CD4-positive, alpha-beta T cell treated with Interleukin-4 for 4 hours (primary cell): ENCODE measurements around the gene REC8.

Source experiments
- DNase-seq: peaks from one replicate; pipeline ENCODE4 v3.0.0-alpha.2; 2020

The REC8 gene

DNA sequence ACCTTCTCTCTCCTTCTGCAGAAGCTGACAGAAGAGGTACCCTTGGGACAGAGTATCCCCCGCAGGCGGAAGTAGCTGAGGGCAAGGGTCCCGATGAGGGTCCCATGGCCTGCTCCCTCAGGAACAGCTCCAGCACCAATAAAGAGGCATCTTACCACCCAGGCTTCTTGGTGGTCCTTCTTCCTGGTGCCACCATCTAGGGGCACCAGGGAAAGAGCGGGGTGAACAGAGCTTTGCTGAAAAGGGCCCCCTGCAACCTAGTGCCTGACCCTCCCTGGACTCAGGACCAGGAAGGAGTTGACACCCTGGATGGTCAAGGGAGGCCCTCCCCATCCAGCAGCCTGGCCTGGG is 11.4 kb upstream of the REC8 start:
- DNase-seq, result no peak

DNA sequence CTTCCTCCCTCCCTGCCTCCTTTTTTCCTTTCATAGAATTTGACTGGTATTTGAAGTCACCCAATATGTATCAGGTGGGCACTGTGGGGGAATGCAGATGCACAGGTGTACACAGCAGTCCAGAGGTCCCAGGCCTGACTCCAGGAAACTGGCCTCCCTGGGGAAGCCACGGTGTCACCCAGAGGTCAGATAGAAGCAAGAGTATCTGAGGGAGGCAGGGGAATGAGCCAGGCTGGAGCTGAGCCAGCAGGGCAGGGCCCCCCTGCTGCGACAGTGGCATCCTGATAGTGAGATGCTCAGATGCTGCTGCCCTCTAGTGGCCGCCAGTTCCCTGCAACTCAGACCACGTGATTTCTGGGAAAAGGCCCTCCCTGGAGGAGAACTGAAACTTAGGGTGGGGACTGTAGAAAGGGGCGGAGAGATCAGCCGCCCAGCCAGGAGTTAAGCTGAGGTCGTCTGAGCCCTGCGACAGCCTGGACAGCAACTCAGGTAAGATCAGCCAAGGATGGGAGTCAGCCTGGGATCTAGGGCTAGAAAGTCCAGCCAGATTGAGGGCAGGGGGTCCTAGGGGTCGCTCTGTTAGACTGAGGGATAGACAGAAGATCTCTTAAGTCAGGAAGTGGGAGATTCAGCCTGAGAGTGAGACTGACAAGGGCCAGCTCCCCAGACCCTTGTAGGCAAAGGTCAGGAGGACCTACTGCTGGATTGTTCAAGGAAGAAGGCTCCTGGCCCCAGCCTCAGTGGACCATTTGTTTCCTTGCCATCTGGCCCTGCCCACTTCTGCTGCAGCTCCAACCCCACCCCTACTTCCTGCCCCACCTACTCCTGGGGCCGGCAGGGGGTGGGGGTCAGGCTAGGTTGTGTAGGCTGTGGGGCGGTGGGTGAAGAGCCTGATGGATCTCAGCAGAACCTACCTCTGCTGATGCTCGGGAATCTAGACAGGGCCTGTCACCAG is 10.8 kb upstream of the REC8 start, which contains the start of gene IRF9:
IRF9 (plus strand) TSS at position 416 of the 955 bp plus-strand sequence. CDS start 880 bp downstream, outside the sequence.
- DNase-seq, result peak; percentile 97

DNA sequence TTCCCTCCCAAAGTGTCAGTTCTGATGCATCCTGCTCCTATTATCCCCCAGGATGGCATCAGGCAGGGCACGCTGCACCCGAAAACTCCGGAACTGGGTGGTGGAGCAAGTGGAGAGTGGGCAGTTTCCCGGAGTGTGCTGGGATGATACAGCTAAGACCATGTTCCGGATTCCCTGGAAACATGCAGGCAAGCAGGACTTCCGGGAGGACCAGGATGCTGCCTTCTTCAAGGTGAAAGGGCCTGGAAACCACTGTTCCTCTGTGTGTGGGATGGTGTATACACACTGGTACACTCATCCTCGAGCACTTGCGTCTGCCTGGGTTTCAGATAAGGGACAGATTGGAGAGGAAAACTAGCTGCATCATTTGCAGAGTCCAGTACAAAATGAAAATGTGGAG is 9.8 kb upstream of the REC8 start:
- no peak for DNase-seq

DNA sequence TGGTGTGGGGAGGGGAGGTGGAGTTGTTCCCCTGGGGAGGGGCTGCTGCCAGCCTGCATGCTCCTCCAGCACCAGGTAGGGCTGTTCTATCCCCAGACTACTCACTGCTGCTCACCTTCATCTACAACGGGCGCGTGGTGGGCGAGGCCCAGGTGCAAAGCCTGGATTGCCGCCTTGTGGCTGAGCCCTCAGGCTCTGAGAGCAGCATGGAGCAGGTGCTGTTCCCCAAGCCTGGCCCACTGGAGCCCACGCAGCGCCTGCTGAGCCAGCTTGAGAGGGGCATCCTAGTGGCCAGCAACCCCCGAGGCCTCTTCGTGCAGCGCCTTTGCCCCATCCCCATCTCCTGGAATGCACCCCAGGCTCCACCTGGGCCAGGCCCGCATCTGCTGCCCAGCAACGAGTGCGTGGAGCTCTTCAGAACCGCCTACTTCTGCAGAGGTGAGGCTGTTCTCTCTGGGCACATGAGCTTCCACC is 7.3 kb upstream of the REC8 start:
- DNase-seq, result no peak

DNA sequence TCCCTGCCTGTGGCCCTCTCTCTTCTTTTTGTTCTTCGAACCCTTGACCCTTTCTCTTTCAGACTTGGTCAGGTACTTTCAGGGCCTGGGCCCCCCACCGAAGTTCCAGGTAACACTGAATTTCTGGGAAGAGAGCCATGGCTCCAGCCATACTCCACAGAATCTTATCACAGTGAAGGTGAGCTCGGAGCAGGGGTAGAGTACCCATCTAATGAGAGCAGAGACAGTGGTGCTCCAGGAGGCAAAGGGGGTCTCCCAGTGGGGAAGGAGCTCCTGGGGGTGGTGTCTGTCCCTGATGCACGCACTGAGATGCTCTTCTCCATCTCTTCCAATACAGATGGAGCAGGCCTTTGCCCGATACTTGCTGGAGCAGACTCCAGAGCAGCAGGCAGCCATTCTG is 6.1 kb upstream of the REC8 start:
- DNase-seq, result no peak

DNA sequence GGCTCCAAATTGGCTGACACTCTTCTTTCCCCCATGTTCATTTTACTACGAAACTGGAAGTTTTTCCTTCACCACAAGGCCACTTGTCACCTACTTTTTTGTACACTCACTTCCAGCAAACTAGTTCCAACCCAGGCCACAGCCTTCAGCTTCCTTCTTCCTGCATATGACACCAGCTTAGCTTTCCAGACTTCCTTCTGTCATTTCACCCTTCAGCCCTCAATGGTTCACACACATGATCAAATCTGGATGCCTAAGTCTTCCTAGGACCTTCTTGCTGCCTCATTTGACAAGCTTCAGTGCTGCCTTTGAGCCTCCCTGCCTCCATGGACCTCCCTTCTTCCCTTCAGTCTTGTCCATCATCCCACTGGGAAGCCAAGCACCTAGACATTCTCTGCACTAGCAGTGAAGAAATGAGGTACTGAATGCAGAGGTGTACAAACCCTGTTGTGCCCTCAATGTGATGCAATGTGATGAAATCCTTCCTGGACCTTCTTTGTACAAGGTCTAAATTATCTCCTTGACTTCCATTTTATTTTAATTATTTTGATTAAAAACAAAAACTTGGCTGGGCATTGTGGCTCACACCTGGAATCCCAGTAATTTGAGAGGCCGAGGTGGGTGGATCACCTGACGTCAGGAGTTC is 4.3 kb upstream of the REC8 start:
- DNase-seq, result no peak

DNA sequence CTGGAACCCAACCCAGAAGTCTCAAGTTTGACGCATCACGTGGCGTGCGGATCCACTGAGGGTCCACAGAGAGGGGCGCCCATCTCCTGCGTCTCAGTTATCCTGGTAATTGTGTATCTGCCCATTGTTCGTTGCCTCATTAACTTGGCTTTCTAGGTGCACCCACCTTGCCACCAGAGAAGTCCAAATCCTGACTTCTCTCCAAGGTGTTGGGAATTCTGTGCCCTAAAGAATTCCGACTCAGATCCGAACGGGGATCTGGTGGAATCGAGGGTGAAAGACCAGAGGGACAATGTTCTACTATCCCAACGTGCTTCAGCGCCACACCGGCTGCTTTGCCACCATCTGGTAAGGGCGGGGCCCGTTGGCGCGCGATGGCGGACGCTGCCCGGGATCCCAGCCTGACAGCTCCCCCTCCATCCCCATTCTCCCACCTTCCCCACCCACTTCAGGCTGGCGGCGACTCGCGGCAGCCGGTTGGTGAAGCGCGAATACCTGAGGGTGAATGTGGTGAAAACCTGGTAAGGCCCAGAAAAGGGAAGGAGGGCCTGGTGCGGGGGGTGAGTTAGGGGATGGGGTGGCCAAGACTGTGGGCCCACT is 481 bp downstream of the REC8 start:
- DNase-seq, result no peak

DNA sequence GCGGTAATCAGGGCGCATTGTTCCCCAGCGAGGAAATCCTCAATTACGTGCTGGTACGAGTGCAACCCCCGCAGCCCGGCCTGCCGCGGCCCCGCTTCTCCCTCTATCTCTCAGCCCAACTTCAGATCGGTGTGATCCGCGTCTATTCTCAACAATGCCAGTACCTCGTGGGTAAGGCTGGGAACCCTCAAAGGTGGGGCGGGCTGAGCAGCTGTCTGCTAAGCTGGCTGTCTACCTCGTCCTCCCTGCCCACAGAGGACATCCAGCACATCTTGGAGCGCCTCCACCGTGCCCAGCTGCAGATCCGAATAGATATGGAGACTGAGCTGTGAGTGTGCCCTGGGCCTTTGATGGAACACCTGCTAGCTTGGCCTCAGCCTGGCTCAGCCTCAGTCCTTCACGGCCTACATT is 996 bp downstream of the REC8 start:
- no peak for DNase-seq

DNA sequence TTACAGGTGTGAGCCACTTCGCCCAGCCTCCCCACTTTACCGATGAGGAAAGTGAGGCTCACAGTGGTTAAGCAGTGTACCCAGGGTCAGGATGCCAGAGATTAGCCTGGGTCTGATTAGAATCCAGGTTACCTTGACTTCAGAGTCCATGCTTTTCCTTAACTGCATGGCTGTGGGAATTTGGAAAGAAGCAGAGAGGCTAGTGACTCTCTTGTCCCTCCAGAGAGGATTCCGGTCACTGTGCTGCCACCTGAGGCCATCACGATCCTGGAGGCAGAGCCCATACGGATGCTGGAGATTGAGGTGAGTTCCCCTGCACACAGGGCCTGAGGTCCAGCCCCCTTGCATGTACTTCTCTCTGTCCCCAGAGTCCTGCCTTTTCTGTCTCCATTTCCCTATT is 4.7 kb downstream of the REC8 start:
- no peak for DNase-seq

DNA sequence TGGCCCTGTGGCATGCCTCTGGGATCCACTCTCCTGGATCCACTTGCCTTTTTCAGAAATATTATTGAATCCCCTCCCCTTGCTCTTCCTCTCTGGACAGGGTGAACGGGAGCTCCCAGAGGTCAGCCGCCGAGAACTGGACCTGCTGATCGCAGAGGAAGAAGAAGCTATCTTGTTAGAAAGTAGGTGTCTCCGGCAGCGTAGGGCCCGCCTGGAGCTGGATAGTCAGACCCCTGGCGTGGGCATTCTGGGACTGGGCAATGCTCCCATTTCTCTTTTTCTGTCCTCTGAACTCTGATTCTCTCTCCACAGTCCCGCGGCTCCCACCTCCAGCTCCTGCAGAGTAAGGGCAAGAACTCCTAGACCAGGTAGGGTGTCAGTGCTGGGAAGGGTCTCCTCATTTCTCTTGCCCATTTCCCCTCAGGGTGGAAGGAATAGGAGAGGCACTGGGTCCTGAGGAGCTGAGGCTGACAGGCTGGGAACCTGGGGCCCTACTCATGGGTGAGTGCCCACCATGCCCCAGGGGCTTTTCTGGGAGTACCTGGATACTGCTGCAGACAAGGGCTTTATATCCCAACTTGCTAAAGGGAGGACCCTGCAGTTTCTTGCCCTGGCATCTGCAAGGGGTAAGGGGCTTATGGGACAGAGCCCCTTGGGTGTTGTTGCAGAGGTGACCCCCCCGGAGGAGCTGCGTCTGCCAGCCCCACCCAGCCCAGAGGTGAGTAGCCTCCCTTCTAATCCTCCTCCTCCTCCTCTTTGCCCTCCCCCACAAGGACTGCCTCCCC is 5.4 kb downstream of the REC8 start:
- no peak for DNase-seq

DNA sequence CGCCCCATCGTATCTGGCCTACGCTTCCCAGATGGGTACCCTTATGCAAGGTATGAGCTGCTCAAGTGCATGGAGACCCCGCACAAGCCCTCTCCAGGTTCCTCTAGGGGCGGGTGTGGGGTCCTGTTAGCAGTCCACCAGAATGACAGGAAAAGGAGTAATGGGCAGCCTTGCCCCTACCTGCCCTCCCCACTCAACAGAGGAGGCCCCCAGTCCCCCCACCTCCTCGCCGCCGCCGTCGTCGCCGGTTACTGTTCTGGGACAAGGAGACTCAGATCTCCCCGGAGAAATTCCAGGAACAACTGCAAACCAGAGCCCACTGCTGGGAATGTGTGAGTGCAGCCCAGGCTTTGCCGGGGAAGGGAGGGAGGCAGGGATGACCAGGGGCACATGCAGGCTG is 6.0 kb downstream of the REC8 start:
- no peak for DNase-seq

DNA sequence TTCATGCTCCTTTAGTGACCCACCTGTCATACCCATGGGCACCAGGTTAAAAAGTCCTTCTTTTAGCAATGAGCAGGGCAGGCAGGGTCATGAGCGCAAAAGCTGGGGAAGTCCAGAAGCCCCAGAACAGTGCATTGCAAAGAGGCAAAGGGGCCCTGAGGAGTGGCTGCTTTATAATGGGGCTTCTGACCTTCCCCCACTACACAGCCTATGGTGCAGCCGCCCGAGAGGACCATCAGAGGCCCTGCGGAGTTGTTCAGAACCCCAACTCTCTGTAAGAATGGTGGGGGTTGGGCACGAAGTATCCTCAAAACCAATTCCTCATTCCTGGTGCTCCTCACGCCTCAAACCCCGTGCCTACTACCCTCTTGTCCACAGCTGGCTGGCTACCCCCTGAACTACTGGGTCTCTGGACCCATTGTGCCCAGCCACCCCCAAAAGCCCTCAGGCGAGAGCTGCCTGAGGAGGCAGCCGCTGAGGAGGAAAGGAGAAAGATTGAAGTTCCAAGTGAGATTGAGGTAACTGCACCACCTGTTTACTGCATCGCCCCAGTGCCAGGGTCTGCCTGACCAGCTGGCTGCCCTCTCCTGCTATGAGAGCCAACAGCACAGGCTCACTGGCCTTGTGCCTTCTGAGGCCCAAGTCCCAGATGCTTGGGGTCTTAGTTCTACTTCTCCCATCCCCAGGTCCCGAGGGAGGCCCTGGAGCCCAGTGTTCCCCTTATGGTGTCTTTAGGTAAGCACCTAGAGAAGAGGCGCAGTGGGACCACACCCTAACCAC is 6.7 kb downstream of the REC8 start:
- DNase-seq, result no peak

DNA sequence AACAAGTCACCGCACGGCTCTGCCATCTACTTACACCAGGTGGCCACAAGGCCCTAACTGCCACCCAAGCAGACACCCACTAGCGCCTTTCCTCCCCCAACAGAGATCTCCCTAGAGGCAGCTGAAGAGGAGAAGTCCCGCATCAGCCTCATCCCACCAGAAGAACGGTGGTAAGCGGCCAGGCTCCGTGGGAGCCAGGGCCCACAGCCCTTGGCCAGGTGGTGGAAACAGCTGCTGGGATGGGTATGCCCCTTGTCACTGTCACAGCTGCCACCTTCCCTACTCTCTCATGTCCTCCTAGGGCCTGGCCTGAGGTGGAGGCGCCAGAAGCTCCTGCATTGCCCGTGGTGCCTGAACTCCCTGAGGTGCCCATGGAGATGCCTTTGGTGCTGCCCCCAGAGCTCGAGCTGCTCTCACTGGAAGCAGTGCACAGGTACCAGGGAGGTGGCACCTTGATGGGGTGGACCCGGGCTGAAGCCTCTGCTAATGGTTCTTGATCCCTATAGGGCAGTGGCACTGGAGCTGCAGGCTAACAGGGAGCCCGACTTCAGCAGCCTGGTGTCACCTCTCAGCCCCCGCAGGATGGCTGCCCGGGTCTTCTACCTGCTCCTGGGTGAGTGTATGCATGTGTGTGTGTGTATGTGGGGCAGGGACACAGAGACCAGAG is 7.5 kb downstream of the REC8 start:
- DNase-seq, result no peak

DNA sequence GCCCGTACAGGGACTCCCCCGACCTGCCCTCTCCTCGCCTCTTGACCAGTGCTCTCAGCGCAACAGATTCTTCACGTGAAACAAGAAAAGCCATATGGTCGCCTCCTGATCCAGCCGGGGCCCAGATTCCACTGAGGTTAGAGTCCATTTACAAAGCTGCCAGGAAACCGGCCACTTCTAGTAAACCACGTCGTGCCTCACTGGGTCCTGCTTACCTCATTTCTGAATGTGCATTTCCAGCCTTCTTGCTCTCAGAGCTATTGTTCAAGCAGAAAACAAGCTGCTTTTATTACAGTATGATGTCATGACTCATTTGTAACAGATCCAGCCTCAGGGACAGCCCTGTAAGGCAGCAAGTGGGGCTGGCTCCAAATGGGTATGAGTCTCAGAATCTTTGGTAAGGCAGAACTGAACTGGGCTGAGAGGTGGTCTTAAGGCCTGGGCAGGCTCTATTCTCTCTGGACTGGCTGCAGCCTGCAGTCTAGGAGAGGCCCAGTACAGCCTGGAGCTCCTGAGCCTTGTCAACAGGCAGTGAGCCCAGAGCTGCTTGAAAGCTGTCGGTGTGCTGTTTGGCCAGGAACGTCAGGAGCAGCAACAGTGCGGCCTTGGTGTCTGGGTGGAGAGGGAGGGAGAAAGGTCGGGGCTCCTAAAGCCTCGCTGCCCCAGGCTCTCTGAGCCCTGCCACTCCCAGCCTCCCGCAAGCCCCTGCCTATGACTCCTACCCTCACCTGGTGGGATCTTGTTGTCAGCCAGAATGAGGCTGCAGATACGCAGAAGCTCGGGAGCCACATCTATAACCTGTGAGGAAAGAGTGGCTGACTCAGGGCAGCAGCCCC is 8.3 kb downstream of the REC8 start:
- no peak for DNase-seq

DNA sequence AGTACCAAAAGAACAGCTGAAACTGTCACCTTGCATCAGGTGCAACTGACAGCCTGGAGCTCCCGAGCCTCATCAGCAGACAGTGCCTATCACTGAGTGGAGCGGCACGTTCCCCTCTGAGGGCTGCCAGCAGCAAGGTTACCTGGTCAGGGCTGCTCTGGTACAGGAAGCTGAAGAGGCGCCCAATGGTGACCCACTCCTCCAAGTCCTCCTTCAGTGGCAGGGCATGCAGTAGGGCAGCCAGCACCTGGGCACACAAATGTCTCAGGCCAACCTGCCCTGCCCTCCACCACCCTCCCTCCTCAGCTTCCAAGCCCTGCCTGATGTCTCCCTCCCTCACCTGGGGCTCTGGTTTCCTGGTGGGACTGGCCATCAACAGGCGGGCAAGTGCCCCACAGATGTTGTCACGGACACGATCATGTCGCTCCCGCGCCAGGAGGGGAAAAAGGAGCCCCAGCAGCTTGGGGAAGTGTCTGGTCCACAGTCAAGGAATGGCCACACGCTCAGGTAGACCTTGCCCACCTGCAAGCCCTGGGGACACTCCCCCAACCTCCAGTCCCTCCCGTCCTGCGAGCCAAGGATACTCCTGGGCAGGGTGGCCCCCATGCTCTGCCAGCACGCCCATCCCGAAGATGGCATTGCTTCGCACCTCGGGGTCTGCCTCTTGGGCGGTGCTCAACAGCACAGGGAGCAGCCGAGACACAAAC is 9.6 kb downstream of the REC8 start:
- no peak for DNase-seq

DNA sequence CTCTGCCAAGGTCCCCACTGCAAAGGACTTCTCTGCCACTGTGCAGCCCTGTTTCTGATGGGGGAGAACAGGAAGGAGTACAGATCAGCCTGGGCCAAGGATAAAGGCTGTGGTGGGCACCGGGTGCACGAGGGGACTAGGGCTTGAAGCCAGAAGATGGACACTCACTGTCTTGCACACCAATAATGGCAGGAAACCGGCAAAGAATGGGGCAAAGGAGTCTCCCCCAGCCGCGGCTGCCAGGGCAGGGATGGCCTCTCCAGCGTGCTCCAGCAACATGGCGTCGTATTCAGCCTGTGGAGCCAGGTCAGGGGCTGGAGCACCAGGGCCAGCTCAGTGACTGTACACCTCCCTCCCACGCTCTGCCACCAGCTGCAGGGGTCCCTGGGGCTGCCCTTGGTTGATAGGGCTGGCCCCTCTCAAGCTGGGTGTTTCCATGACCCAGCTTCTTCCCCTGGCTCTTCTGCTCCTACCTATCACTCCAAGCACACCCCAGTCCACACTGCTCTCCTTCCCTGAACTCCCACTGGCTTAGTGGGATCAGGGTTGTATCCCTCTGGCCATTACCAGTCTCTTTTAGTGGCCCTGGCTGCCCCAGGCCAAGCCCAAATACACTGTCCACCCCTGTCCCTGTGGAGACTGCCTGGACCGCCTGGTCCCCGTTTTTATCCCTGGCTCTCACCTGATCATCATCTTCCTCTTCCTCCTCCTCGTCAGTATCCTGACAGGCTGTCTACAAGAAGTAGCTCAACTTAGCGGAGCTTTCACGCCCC is 10.4 kb downstream of the REC8 start:
- DNase-seq, result no peak

DNA sequence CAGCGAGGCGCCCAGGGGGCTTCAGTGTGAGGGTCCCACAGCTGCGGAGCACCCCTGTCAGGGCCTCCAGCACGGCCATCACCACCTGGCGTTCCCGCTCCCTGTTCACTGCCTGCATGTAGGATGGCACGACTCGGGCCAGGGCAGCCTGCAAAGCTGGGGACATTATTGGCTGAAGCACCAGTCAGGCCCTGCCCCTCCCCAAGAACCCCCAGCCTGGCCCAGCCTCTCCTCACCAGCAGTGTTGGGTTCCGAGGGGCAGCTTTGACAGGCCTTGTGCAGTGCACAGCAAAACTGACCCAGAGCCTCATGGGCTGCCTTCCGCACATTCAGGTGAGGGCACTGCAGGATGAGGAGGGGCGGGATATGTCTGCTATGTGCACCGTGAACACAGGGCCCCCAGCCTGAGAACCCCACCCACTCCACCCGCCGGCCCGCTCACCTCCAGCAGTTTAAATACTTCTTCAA is 11.2 kb downstream of the REC8 start:
- no peak for DNase-seq

DNA sequence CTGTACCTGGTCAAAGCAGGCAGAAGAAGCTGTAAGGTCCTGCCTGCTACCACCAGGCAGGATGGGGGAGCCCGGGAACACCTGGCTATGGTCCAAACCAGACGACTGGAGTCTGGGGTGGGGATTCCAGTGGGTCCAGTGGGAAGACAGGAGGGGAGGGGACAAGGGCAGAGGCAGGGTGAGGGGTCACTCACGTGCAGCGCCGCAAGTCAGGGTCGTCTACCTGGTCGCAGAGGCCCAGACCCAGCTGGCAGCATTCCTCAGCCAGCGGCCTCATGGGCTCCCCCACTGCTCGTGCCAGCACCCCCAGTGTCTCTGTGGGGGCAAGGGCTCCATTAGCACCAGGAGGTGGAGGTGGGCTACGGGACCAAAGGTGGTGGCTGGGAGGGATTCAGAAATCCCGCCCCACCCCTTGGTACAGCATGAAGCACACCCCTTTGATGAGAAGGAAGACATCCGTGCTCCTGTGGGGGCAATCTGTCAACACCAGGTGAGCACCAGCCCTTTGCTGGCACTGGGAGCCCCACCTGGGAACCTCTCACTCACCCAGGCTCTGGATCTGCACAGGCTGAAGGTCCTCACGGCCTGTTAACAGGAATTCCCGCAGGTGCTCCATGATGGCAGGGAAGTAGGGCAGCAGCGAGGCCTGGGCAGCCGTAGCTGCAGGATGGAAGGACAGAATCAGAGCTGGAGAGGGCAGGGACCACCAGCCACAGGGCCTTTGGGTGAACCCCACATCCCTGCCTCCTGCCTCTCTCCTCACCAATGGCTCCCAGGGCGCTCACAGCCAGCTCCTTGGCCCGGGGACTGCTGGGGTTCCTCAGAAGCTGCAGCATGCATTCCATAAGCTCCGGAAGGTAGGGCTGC is 12.5 kb downstream of the REC8 start:
- DNase-seq, result no peak
